CD4-positive, alpha-beta T cell treated with Interleukin-1 beta for 1 hour (primary cell): Measurements from ENCODE around the gene TMED4.

Experiments
- DNase-seq, 2 donors: peaks; one replicate each; pipeline ENCODE4 v3.0.0-alpha.2; 2020 to 2022

TMED4 gene

DNA sequence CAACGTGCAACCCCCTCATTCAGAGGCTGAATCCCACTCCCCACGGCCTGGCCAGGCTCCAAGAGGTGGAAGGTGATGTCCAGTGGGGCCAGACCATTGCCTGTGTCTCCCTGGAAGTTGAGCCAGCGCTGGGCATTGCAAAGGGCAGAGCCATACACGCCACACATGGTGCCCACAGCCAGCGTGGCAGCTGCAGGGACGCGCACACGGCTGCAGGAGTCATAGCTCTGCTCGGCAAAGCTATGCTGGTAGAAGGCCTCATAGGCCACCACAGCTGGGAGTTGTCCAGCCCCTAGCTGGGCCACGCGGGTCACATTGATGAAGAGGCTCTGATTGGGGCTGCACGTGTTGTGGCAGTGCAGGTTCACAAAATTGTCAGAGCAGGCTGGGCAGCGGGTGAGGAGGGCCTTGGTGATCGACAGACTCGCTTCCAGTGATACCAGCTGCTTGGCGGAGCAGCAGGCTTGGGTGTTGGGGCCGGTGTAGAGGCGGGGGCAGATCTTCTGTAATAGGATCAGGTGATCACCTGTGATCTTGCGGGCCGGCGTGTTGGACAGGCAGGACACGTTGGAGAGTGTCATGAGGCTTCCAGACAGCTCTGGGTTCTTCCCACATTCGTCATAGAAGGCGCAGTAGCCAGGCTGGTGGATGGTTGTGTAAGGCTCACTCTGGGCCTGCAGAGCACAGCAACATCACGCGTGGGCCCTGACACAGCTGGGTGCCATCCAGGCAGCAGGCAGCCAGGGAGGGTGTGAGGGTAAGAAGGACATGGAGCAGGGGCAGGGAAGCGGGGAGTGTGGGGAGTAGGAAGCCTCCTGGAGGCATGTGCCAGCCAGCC, 42.1 kb downstream of the TMED4 start:
- DNase-seq, result no peak

DNA sequence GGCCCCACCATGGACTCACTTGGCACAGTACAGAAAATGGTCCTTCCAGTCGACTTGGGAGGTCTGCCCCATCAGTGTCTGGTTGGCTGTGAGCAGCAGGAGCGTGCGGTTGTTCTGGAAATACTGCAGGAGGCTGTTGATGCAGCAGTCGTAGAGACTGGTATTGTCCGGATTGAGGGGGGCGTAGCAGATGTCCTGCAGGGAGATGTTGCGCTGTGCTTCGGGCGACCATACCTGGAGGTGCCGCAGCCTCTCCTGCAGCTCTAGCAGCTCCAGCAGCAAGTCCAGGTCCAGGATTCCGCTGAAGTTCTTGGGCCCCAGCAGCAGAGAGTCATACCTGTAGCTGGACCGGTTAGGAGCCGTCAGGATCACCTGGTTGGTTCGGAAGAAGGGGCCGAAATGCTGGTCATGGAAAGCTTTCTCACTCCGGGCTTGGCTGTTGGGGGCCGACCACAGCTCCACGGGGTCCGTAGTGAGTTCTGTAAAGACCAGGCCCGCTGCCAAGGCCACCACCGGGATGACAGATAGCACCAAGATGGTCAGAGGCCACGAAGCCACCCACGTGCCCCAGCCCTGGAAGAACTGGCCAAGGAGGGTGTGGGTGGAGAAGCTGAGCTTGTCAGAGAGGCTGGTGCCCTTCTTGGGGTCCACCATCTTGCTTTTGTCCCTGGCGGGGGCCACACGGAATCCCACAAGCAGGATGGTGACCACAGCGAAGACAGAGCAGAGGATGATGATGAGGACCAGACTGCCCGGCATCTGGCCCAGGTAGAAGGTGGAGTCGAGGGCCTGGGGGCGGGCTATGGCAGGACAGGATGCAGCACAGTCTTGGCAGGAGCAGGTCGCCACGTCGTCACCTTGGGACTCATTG, 43.0 kb downstream of the TMED4 start:
- no peak for DNase-seq

DNA sequence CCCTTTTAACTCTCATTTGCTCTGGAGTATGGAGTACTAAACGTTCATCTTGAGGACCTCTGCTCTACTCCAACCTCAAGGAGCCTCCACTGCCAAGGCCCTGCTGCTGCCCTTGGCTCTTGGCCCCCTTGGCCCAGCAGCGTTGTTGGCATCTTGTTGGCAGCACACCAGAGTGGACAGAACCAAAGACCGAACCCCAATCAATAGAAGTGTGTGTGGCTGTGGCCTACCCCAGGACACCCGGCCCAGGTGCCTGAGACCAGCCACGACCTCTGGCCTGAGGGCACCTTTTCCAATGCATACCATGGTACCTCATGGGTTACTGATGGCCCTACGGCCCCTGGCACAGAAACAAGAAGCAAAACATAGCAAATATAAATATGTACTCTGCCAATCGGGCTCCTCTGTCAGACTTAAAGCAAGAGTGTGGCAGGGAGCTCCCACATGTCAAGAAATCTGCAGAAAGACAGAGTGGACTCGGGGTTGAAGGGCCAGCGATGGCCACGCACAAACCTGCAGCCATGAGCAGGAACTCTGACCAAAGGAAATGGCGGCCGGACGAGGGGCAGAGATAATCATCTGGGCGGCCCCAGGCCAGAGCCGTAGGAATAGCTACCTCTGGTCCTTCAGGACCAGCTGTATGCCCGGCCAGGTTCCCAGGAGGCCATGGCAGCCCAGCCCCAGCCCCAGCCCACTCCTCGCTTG, 43.8 kb downstream of the TMED4 start:
- no peak for DNase-seq

DNA sequence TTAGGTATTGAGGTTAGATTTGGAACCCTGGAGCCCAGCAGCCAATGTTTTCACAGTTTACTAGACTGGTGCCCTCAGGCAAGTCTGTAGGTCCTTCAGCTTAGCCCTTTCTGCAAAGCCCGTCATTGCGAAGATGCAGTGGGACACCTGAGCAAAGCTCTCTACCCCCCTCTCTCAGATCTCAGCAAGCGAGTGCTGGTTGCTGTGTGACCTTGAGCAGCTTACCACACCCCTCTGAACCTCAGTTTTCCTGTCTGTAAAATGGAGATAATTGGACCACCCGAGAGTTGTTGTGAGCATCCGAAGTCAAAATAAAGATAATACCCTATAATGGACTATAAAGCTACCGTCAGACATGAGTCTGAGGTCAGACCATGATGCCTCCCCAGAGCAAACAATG, 44.6 kb downstream of the TMED4 start:
- DNase-seq, result no peak

DNA sequence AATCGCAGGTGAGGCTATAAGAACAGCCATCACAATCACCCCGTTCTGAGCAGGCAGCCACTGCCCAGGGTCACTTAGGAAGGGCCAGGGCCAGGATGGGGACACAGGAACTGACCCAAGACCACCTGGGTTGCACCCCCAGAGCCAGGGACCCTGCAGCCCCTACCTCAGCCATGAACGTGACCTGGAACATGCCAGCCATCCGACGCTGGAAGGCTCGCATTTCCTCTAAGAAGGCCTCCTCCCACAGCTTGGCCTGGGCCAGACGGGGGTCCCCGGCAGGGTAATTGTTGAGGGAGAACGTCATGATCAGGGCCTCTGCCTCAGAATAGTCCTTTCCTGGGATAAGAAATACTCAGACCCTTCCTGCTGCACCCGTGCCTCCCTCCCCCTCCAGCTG, 45.9 kb downstream of the TMED4 start:
- DNase-seq, result no peak

DNA sequence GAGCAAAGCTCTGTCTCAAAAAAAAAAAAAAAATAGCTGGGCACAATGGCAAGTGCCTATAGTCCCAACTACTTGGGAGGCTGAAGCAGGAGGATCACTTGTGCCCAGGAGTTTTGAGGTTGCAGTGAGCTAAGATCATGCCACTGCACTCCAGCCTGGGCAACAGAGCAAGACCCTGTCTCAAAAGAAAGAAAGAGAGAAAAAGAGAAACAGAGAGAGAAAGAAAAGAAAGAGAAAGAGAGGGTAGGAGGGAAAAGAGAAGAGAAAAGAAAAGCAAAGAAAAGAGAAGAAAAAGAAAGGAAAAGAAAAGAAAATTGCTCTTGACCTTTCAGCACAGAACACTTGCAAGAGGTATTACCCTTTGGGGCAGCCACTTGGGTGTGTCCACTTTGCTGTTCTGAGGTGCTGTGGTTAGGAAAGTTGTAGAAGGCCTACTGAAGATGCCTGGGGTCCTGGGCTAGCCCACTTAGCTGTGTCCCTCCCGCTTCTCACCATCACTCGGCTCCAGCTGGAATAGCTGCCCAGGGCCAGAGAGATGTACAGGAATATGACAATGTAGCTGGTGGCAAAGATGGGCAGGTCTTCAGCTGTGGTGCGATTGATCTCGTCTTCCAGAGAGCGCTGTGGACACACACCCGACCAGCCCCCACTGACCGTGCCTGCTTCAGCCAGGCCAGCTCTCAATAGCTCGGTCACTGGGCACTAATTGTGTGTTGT, 46.5 kb downstream of the TMED4 start:
- no peak for DNase-seq

DNA sequence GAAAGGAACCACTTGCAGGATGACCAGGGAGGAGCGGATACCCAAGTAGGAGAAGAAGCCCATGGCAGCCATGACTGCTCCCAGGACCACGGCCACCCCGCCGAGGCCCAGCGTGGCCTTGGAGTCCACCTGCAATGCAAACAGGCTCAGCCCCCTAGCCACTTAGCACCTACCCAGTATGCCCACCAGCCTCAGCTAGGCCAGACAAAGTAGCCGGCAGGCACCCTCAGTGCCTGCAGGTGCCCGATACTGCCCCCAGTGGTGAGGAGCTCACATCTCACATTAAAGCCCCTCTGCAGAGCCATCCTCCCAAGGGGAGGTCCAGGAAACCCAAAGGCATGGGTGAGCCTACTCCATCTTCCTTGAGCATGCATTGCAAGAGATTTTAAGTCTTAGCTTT, 47.5 kb downstream of the TMED4 start:
- peak; percentile 41 for DNase-seq

DNA sequence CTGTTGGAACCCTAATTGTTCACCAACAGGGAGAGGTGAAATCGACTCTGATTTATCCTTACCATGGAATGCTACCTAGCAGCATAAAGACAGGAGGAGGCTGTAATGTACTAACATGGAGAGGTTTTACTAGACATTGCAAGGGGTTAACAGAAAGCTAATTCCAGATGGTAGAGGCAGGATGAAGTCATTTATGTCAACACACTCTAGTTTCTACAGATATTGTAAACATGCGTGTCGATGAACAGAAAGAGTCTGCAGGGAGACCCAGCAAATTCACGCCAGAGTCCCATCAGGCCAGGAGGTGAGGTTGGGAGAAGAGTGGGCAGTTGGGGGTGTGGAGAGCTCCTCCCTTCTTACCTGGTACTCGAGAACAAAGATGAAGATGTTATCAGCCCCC, 47.9 kb downstream of the TMED4 start:
- no peak for DNase-seq

DNA sequence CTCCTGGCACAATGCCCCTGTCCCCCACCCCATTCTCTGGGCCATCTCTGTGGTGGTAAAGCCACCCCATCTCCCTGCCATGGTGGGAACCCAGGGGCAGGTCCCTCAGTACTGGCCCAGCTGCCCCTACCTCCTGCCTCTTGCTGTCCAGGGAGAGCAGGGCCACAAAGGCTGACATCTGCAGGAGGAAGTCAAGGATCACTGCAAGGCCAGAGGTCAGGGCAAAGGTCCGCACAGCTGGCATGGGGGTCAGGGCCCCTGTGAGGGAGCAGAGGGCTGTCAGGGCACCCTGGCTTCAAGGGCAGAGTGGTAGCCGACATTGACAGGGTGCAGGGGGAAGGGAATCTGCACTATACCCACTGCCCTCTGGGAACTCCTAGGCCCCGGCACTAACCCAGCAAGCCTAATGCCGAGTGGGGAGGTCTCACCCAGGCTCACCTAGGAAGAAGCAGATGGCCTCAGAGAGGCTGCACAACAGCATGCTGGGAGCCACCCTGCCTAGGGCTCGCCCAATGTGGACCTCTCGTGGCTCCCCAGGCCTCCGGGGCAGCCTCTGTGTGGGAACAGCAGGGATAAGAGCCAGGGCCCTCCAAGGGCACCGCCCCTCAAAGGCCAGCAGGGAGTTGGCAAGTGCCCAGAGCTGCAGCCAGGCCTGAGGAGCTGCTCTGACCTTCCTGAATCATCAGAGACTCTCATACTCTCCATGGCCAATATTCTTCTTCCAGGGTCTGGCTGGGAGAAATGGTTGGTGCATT, 48.6 kb downstream of the TMED4 start:
- DNase-seq, result no peak

DNA sequence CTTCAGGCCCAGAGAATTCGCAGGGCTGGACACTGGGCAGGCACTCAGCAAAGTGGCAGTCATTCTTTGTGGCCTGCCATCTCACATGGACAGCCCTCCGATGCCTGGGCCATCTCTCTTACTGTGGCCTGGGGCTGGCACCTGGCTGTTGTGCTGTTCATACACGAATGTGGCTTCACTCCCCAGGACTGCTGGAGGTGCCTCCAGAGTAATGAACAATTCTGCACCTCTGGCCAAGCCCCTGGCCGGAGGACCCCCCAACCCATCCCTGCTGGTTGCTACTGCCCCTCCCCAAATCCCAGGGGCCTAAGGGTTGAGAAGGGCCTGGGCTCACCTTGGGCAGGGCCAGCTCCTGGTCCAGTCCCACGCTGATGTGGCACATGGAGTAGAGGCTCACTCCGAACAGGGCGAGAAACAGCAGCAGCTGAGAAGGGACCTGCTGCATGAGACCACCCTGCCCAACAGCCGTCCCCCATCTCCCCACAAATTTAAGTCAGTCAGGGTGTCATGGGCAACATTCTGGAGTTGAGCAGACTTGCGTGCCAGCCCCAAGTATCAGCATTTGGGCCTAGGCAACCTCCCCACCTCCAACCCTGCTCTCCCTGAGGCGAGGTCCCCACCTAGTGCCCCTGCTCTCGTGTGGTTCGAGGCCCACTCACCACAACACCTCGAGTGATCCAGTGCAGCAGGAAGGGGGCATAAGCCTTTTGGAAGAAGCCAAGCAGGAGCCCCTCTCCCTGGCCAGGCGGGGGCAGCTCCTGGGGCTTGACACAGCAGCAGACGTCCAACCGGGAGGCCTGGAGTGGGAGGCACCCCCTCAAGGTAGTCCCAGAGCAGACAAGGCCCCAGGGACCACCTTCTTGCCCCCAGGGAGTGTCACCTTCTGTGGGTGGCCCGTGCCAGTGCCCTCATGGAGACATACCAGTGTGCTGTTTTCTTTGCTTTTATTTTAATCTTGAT, 50.3 kb downstream of the TMED4 start:
- no peak for DNase-seq

DNA sequence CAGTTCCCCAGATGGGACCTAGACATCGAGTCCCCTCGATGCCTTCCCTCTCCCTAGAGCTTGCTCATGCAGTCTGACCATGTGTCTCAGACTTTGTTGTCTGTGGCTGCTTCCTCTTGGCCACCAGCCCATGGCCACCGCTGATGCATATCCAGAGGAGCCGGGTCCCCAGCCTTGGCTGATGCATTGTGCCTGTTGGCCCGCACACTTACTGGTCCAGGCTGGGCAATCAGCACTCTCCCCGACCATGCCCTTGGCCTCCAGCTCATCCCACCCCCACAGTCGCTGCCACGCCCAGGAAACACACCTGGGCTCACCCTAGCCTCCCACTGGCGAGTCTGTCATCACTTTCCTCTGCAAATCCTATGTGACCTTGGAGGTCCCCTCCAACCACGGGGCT, 51.0 kb downstream of the TMED4 start:
- no peak for DNase-seq
